ENCODE results near the gene PCBD2.

DNA sequence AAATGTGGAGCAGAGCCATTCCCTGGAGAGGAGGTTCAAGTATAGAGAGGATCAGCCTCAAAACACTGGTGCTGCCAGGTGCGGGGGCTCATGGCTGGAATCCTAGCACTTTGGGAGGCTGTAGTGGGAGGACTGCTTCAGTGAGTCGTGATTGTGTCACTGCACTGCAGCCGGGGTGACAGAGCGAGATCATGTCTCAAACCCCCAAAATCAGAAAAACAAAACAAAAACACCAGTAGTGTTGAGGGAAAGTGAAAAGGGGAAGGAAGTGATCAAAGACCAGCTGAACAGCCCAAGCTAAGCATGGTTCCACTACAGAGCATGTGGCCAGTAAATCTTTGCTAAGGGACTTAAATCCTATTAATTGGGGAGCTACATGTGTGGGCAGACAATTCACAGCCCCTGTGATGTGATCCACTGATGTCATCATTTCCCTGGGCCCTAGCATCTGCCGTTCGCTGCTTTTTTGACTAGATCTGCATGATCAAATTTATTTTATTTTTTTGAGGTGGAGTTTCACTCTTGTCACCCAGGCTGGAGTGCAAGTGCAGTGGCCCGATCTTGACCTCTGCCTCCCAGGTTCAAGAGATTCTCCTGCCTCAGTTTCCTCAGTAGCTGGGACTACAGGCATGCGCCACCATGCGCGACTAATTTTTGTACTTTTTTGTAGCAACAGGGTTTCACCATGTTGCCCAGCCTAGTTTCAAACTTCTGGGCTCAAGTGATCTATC, 2.7 kb upstream of the PCBD2 start:
- no peak for TF ChIP-seq EZH2 (IDR thresholded peaks at IDR 0.05; ENCODE audit: borderline replicate concordance, insufficient read depth, low read depth, low read length, poor library complexity, severe bottlenecking)
- no peak for TF ChIP-seq CTCF (IDR thresholded peaks at IDR 0.05)

Measured in B cell (primary cell).